Measurements from ENCODE around the gene FYTTD1.

Gene FYTTD1

GRCh38 chr3:197749315-197749600 is 425 bp upstream of the FYTTD1 start:
- no peaks in the 10 kb centered on the region for H3K27me3 ChIP-seq (ENCODE audit: insufficient read depth, poor library complexity, severe bottlenecking)
- DNase-seq (ENCODE audit: low read depth in 1 of 2, low spot score in 1 of 2), result no peak

GRCh38 chr3:197750396-197750831 is 731 bp downstream of the FYTTD1 start:
- Histone ChIP-seq H3K27me3 (ENCODE audit: insufficient read depth, poor library complexity, severe bottlenecking) (no peaks in the 10 kb centered on the region), H3K27ac (replicated peaks) (peak overlapping the region; percentile 67), H3K4me3 (replicated peaks; ENCODE audit: insufficient read depth, low read length) (peak overlapping the region; percentile 67)
- peak; percentile 22 to 71 for DNase-seq (ENCODE audit: low read depth in 1 of 2, low spot score in 1 of 2)
- TF ChIP-seq CTCF (IDR thresholded peaks at IDR 0.05; ENCODE audit: insufficient read depth, low read length), result no peak
- no peak for TF ChIP-seq REST (IDR thresholded peaks at IDR 0.05; ENCODE audit: insufficient replicate concordance, low read depth)
- TF ChIP-seq SPI1 (IDR thresholded peaks at IDR 0.05; ENCODE audit: borderline replicate concordance, low read depth), result no peak
- TF ChIP-seq POLR2AphosphoS5 (IDR thresholded peaks at IDR 0.05; ENCODE audit: low read depth), result no peak
- no peak for TF ChIP-seq GABPA (IDR thresholded peaks at IDR 0.05; ENCODE audit: low read depth)

More at GRCh38 chr3:197749315-197749600, 425 bp upstream of the FYTTD1 start:
- H3K27ac ChIP-seq (replicated peaks), result peak overlapping the region; percentile 51
- peak overlapping the region; percentile 67 for H3K4me3 ChIP-seq (replicated peaks; ENCODE audit: insufficient read depth, low read length)
- no peak for TF ChIP-seq SPI1 (IDR thresholded peaks at IDR 0.05; ENCODE audit: borderline replicate concordance, low read depth)
- no peak for TF ChIP-seq CTCF (IDR thresholded peaks at IDR 0.05; ENCODE audit: insufficient read depth, low read length)
- no peak for TF ChIP-seq POLR2AphosphoS5 (IDR thresholded peaks at IDR 0.05; ENCODE audit: low read depth)
- TF ChIP-seq GABPA (IDR thresholded peaks at IDR 0.05; ENCODE audit: low read depth), result no peak

- Histone ChIP-seq H3K4me3 (replicated peaks; ENCODE audit: insufficient read depth, low read length) (peak overlapping the region; percentile 67), H3K27me3 (ENCODE audit: insufficient read depth, poor library complexity, severe bottlenecking) (no peaks in the 10 kb centered on the region), H3K27ac (replicated peaks) (peak overlapping the region; percentile 25; the same call in 1 of the 2 replicates)
- TF ChIP-seq REST (IDR thresholded peaks at IDR 0.05; ENCODE audit: insufficient replicate concordance, low read depth) (no peak), GABPA (IDR thresholded peaks at IDR 0.05; ENCODE audit: low read depth) (no peak), SPI1 (IDR thresholded peaks at IDR 0.05; ENCODE audit: borderline replicate concordance, low read depth) (no peak), POLR2AphosphoS5 (IDR thresholded peaks at IDR 0.05; ENCODE audit: low read depth) (no peak)
- peak; percentile 26 to 65 for DNase-seq (ENCODE audit: low read depth in 1 of 2, low spot score in 1 of 2)
Measured at GRCh38 chr3:197750858-197751737, 1.4 kb downstream of the FYTTD1 start.

- Histone ChIP-seq H3K27ac (replicated peaks) (no peak overlapping the region), H3K4me3 (replicated peaks; ENCODE audit: insufficient read depth, low read length) (no peak overlapping the region), H3K27me3 (ENCODE audit: insufficient read depth, poor library complexity, severe bottlenecking) (no peaks in the 10 kb centered on the region)
- DNase-seq (ENCODE audit: low read depth in 1 of 2, low spot score in 1 of 2), result no peak
- TF ChIP-seq GABPA (IDR thresholded peaks at IDR 0.05; ENCODE audit: low read depth) (no peak), SPI1 (IDR thresholded peaks at IDR 0.05; ENCODE audit: borderline replicate concordance, low read depth) (no peak), REST (IDR thresholded peaks at IDR 0.05; ENCODE audit: insufficient replicate concordance, low read depth) (no peak), POLR2AphosphoS5 (IDR thresholded peaks at IDR 0.05; ENCODE audit: low read depth) (no peak), CTCF (IDR thresholded peaks at IDR 0.05; ENCODE audit: insufficient read depth, low read length) (no peak)
Measured at GRCh38 chr3:197752107-197752506, 2.4 kb downstream of the FYTTD1 start.
